ENCODE data around the gene LYST.
"Not testable (repeated sequence)": the region's sequence is repeated elsewhere in the genome, so short reads cannot be mapped to it uniquely, and the experiment has no call there.

Gene LYST

GRCh38 chr1:235799264-235799663, 67.4 kb downstream of the LYST start:
- Histone ChIP-seq H3K36me3 (ENCODE audit: control insufficient read depth, insufficient read depth, low read length) (no peaks in the 10 kb centered on the region), H3K4me3 (ENCODE audit: low read depth, low read length) (no peak overlapping the region), H2AFZ (no peak overlapping the region), H3K27ac (no peak overlapping the region), H3K27me3 (ENCODE audit: control insufficient read depth, insufficient read depth, low read length) (no peaks in the 10 kb centered on the region), H3K79me2 (no peaks in the 10 kb centered on the region), H3K9me3 (ENCODE audit: control insufficient read depth, low read length) (no peaks in the 10 kb centered on the region), H3K4me1 (no peaks in the 10 kb centered on the region), H3K9ac (no peak overlapping the region), H3K4me2 (ENCODE audit: low read length) (no peak overlapping the region)
- TF ChIP-seq CTCF (IDR thresholded peaks at IDR 0.05) = no peak

GRCh38 chr1:235791532-235792060, 75.1 kb downstream of the LYST start:
- Histone ChIP-seq H3K4me2 (ENCODE audit: low read length) (no peak overlapping the region), H3K9me3 (ENCODE audit: control insufficient read depth, low read length) (no peaks in the 10 kb centered on the region), H3K9ac (no peak overlapping the region), H3K36me3 (ENCODE audit: control insufficient read depth, insufficient read depth, low read length) (no peaks in the 10 kb centered on the region), H3K79me2 (no peaks in the 10 kb centered on the region), H3K27ac (no peak overlapping the region), H3K27me3 (ENCODE audit: control insufficient read depth, insufficient read depth, low read length) (no peaks in the 10 kb centered on the region), H2AFZ (no peak overlapping the region), H3K4me3 (ENCODE audit: low read depth, low read length) (no peak overlapping the region), H3K4me1 (no peaks in the 10 kb centered on the region)
- TF ChIP-seq CTCF (IDR thresholded peaks at IDR 0.05) = no peak

GRCh38 chr1:235790123-235790522, 76.6 kb downstream of the LYST start:
- Histone ChIP-seq H3K9me3 (ENCODE audit: control insufficient read depth, low read length) (no peaks in the 10 kb centered on the region), H3K9ac (no peak overlapping the region), H3K79me2 (no peaks in the 10 kb centered on the region), H3K27ac (no peak overlapping the region), H3K4me2 (ENCODE audit: low read length) (no peak overlapping the region), H2AFZ (no peak overlapping the region), H3K27me3 (ENCODE audit: control insufficient read depth, insufficient read depth, low read length) (no peaks in the 10 kb centered on the region), H3K36me3 (ENCODE audit: control insufficient read depth, insufficient read depth, low read length) (no peaks in the 10 kb centered on the region), H3K4me1 (no peaks in the 10 kb centered on the region), H3K4me3 (ENCODE audit: low read depth, low read length) (no peak overlapping the region)
- TF ChIP-seq CTCF (IDR thresholded peaks at IDR 0.05) = no peak

- H3K27ac ChIP-seq; H3K36me3 ChIP-seq (ENCODE audit: control insufficient read depth, insufficient read depth, low read length); H3K4me3 ChIP-seq (ENCODE audit: low read depth, low read length); H3K27me3 ChIP-seq (ENCODE audit: control insufficient read depth, insufficient read depth, low read length); H3K9ac ChIP-seq; H3K9me3 ChIP-seq (ENCODE audit: control insufficient read depth, low read length); H3K4me2 ChIP-seq (ENCODE audit: low read length); H3K79me2 ChIP-seq; H2AFZ ChIP-seq; H3K4me1 ChIP-seq: not testable (repeated sequence)
Observed at GRCh38 chr1:235786227-235786898, 80.3 kb downstream of the LYST start.

GRCh38 chr1:235784950-235785349, 81.8 kb downstream of the LYST start:
- Histone ChIP-seq H3K4me2 (ENCODE audit: low read length) (no peak overlapping the region), H3K36me3 (ENCODE audit: control insufficient read depth, insufficient read depth, low read length) (no peaks in the 10 kb centered on the region)

More at GRCh38 chr1:235784950-235785349, 81.8 kb downstream of the LYST start:
- no peak overlapping the region for H3K27ac ChIP-seq
- H2AFZ ChIP-seq = no peak overlapping the region
- no peaks in the 10 kb centered on the region for H3K79me2 ChIP-seq
- H3K4me1 ChIP-seq = no peaks in the 10 kb centered on the region
- no peaks in the 10 kb centered on the region for H3K9me3 ChIP-seq (ENCODE audit: control insufficient read depth, low read length)
- H3K27me3 ChIP-seq (ENCODE audit: control insufficient read depth, insufficient read depth, low read length) = no peaks in the 10 kb centered on the region
- H3K9ac ChIP-seq = no peak overlapping the region
- TF ChIP-seq CTCF (IDR thresholded peaks at IDR 0.05) = no peak
- no peak overlapping the region for H3K4me3 ChIP-seq (ENCODE audit: low read depth, low read length)

Data from parathyroid adenoma (tissue), 2 donors.